Osteocyte (in vitro differentiated cells): ENCODE data around the gene RASAL2. TPM values are rescaled to one million over a fixed set of nuclear protein-coding genes. Genes with fewer than 3 reads are reported as not detected.

ENCODE experiments used
- DNase-seq: peaks from one replicate; pipeline ENCODE4 v3.0.0; 2021; ENCODE audit warnings: mixed read lengths; ENCODE audit not compliant: unreplicated experiment; ENCODE audit errors: extremely low spot score
- H3K27ac Mint-ChIP-seq: one replicate; pipeline ENCODE4 v1.8.0; 2021; ENCODE audit warnings: mild to moderate bottlenecking, mixed read lengths; ENCODE audit not compliant: unreplicated experiment
- H3K27me3 Mint-ChIP-seq: one replicate; pipeline ENCODE4 v1.8.0; 2021; ENCODE audit warnings: mixed read lengths; ENCODE audit not compliant: unreplicated experiment
- H3K36me3 Mint-ChIP-seq: one replicate; pipeline ENCODE4 v1.8.0; 2021; ENCODE audit warnings: mixed read lengths; ENCODE audit not compliant: unreplicated experiment
- H3K4me1 Mint-ChIP-seq: one replicate; pipeline ENCODE4 v1.8.0; 2021; ENCODE audit warnings: mixed read lengths; ENCODE audit not compliant: unreplicated experiment
- H3K4me3 Mint-ChIP-seq: one replicate; pipeline ENCODE4 v1.8.0; 2021; ENCODE audit warnings: mild to moderate bottlenecking, moderate library complexity, mixed read lengths; ENCODE audit not compliant: unreplicated experiment
- H3K9me3 Mint-ChIP-seq: one replicate; pipeline ENCODE4 v1.8.0; 2021; ENCODE audit warnings: mixed read lengths; ENCODE audit not compliant: unreplicated experiment
- CTCF ChIP-seq: fragments of 200-600 bp; sonication (generic); IDR thresholded peaks from 2 replicates; pipeline ENCODE4 v1.5.0; 2021; ENCODE audit warnings: antibody characterized with exemption, mild to moderate bottlenecking, moderate library complexity
- total RNA-seq: library from RNA; stranded (reverse); gene quantifications from 2 replicates; pipeline ENCODE4 v1.2.1, GENCODE V29; 2021

RASAL2 gene
- total RNA-seq, 1 donor from 2014 or later, result 34.2 TPM

- Mint-ChIP-seq H3K9me3 (peaks cover 26% of the 10 kb centered on the region), H3K27me3 (no peaks in the 10 kb centered on the region), H3K27ac (peak overlapping the region; percentile 10), H3K4me1 (peaks cover 9% of the 10 kb centered on the region), H3K4me3 (no peak overlapping the region), H3K36me3 (peaks cover 19% of the 10 kb centered on the region)
- TF ChIP-seq CTCF, result no peak
- DNase-seq, result no peak
Observed at GRCh38 chr1:178254433-178254832, 160.5 kb downstream of the RASAL2 start.

GRCh38 chr1:178258536-178258935 is 164.6 kb downstream of the RASAL2 start:
- TF ChIP-seq CTCF, result no peak
- Mint-ChIP-seq H3K9me3 (peaks cover 17% of the 10 kb centered on the region), H3K4me3 (no peak overlapping the region), H3K27me3 (no peaks in the 10 kb centered on the region), H3K4me1 (peaks cover 33% of the 10 kb centered on the region), H3K36me3 (peaks cover 14% of the 10 kb centered on the region), H3K27ac (peak overlapping the region; percentile 44)
- no peak for DNase-seq

GRCh38 chr1:178262120-178262500 is 168.2 kb downstream of the RASAL2 start:
- Mint-ChIP-seq H3K27ac (peak overlapping the region; percentile 91), H3K9me3 (peaks cover 6% of the 10 kb centered on the region), H3K4me3 (peak overlapping the region; percentile 12), H3K4me1 (peaks cover 43% of the 10 kb centered on the region), H3K36me3 (peaks cover 4% of the 10 kb centered on the region), H3K27me3 (no peaks in the 10 kb centered on the region)
- no peak for TF ChIP-seq CTCF
- no peak for DNase-seq

GRCh38 chr1:178263341-178263740 is 169.4 kb downstream of the RASAL2 start:
- DNase-seq, result no peak
- peaks cover 4% of the 10 kb centered on the region for H3K36me3 Mint-ChIP-seq
- peaks cover 4% of the 10 kb centered on the region for H3K9me3 Mint-ChIP-seq
- no peak overlapping the region for H3K4me3 Mint-ChIP-seq
- H3K27ac Mint-ChIP-seq, result peak overlapping the region; percentile 91
- peaks cover 50% of the 10 kb centered on the region for H3K4me1 Mint-ChIP-seq
- no peaks in the 10 kb centered on the region for H3K27me3 Mint-ChIP-seq
- TF ChIP-seq CTCF, result no peak

GRCh38 chr1:178266113-178266512 is 172.2 kb downstream of the RASAL2 start:
- peaks cover under 1% of the 10 kb centered on the region for H3K9me3 Mint-ChIP-seq
- peaks cover 44% of the 10 kb centered on the region for H3K4me1 Mint-ChIP-seq
- no peaks in the 10 kb centered on the region for H3K36me3 Mint-ChIP-seq
- TF ChIP-seq CTCF, result no peak
- H3K4me3 Mint-ChIP-seq, result no peak overlapping the region
- DNase-seq, result no peak
- no peaks in the 10 kb centered on the region for H3K27me3 Mint-ChIP-seq
- H3K27ac Mint-ChIP-seq, result no peak overlapping the region
